NOMO-1 treated with dmso at 0.1 percent for 144 hours (cell line): ENCODE measurements around the gene IFNA8.
"Not testable (repeated sequence)": the region's sequence is repeated elsewhere in the genome, so short reads cannot be mapped to it uniquely, and the experiment has no call there.

Source experiments
- DNase-seq: peaks from one replicate; lab custom pipeline; 2025; ENCODE audit not compliant: unreplicated experiment; lab: John Stamatoyannopoulos, UW

The IFNA8 gene

DNA sequence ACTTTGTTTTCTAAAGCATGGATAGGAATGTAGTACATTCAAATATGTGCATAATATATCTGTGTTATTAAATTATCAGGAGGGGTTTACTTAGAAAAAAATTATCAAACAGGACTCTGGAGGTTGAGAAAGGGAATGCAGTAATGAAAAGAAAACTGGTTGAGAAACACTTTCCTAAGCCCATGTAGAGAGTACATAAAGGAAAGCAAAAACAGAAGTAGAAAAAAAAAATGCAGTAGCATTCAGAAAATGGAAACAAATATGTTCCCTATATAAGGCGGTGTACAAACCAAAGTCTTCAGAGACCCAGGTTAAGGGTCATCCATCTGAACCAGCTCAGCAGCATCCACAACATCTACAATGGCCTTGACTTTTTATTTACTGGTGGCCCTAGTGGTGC lies at the start of gene IFNA8:
Gene IFNA8 (plus strand): TSS at position 301 of the 400 bp plus-strand sequence. CDS start 60 bp downstream, at position 361.
- no peak for DNase-seq

DNA sequence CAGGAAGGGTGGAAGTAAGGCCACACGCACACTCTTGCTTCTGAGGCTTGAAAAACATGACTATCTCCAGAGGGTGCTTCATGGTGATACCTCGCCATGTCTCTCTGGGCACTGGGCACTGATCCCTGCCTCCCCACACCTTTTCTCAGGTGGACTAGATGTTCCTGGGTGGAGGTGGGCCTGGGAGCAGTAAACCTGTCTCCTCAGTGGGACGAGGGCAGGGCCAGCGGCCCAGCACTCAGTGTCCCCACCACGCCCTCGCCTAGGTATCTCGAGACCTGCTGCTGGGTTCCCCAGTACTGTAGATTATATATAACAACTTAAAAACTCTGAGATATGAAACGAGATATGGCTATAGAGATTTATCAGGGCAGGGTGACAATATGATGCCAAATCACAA lies 46.6 kb upstream of the IFNA8 start:
- DNase-seq, result no peak

DNA sequence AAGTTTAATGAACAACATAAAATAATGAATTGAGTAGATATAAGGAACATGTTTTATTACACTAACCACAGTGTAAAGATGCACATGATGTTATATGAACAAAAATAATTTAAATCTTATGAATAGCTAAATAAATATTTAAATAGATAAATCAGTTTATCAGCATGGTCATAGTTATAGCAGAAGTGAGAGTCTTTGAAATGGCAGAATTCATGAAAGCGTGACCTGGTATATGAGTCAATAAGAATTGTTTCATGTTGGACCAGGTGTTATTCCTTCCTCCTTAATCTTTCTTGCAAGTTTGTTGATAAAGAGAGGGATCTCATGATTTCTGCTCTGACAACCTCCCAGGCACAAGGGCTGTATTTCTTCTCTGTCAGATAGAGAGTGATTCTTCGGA lies 41.7 kb upstream of the IFNA8 start:
- DNase-seq, result not testable (repeated sequence)

- no peak for DNase-seq
These were observed 41.0 kb upstream of the IFNA8 start, which contains the start of gene IFNA13 for GRCh38 chr9:21367957-21368356. TSS of gene IFNA13 (minus strand) at chr9:21368057. CDS start at chr9:21368010, 47 bp downstream.

GRCh38 chr9:21371467-21371866 lies 37.5 kb upstream of the IFNA8 start:
- not testable (repeated sequence) for DNase-seq

GRCh38 chr9:21381448-21382339 lies 27.2 kb upstream of the IFNA8 start:
- no peak for DNase-seq

- no peak for DNase-seq
These were observed 25.3 kb upstream of the IFNA8 start for GRCh38 chr9:21383627-21384026.

- DNase-seq, result no peak
These were observed 23.7 kb upstream of the IFNA8 start, which contains the start of gene IFNA2 for GRCh38 chr9:21385131-21385670. TSS of gene IFNA2 (minus strand) at chr9:21385398. CDS start at chr9:21385329, 69 bp downstream.

- DNase-seq, result no peak
These were observed 16.6 kb upstream of the IFNA8 start for GRCh38 chr9:21392270-21392669.

DNA sequence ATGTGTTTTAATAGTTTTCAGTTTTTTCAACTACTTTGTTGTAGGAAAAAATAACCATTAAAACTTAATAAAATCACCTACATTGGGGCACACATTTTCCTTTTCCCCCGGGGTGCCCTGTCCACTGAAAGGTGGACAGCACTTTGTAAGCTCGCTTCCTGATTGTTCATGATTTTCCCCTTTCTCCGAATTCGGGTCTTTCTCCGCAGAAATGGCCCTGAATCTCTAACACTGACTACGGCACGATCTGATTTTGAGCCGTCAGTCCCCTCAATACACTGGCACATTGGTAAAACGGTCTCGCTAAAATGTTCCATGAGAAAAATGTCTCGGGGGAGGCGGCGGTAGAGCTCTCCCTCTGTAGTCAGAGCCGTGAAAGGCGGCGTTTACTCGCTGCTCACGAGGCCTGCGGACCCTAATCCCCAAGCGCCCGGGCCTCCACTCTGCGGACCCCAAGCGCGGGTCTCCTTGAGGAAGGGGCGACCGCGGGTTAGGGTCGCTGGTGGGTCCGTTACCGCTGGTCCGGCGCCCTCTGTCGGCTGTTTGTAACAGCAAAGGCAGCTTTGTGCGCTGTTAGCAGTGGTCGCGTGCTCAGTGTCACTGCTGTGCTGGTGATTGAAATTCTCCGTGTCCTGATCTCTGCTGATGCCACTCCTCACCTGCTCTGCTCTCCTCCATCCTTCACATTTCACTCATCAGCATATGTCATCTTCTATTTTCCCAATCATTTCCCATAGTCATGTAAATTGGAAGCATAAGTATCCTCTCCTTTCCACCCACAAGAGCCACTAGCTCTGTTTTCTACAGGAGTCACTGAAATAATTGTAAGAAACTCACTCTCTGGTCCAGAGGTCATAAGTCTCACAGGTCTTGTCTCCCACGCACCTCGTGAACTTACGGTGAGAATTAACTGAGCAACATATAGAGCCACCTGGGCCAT lies 12.9 kb upstream of the IFNA8 start:
- DNase-seq, result no peak

- DNase-seq, result no peak
These were observed 9.9 kb upstream of the IFNA8 start for GRCh38 chr9:21398955-21399489.

DNA sequence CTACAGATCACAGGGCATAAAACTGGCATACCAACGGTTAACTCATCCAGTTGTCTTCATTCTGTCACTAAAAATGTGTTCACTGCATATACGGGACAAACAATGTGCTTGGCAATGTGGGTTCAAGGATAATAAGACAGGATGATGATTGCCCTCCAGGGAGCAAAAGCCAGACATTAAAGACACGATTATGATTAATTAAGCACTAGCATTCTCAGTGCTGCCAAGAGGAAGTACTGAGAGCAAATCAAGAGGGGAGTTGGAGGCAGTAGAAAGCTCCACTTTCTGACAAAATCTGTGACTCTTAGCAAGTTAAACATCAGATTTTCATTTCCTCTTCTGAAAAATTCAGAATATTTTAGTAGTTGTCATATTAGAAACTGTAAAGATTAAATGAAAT lies 9.0 kb upstream of the IFNA8 start:
- DNase-seq, result no peak

DNA sequence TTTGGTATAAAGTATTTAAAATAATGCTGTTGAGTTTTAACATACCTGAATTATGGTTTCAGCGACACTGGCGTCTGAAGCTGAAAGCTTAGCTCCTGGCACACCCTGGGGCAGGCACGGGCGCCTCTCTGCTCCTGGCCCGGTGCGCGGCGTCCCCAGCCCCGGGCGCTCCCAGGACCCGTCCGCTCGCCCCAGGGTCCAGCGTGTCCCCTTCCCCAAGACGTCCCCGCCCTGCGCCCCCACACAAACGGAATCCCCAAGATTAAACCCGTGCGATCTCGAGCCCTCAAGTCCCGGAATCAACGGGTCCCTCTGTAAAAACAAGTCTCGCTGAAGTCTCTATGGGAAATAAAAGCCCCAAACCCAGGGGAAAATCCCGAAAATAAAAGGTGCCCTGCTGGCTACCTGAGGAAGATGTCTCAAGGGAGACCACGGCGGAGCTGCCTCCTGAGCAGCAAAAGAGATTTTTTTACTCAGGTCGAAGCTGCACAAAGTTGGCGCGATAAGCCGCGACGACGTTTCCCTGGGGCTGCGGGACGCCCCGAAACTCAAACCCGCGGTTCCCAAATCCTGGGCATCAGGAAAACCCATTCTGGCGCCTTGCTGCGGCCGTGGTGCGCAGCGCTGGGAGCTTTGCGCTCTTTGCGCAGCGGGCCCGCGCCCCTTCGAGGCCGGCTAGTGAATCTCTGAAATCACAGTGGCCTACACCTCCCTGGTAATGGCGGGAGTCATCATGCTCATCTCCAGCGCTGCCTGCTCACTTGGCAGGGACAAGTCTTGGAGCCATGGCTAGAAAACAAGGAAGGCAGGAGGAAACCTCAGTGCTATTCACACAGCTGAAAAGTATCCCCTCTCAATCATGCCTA lies 6.3 kb upstream of the IFNA8 start:
- no peak for DNase-seq

DNA sequence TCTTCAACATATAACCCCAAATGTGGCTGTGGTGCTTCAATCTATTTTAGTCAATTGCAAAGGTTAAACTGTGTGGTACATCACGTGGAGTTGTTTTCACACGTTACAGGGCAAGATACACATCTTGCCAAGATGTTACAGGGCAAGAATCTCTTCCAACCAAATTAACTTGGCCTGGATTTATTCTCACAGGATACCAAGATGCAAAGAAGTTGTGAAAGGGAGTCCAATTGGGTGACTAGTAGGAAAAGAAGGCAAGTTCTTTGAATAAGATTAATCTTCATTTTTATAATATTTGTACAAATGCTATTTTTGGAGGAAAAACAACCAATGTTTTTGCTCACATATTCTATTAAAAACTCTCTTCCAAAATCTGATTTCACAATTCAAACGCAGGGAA lies 4.8 kb upstream of the IFNA8 start:
- DNase-seq, result no peak

DNA sequence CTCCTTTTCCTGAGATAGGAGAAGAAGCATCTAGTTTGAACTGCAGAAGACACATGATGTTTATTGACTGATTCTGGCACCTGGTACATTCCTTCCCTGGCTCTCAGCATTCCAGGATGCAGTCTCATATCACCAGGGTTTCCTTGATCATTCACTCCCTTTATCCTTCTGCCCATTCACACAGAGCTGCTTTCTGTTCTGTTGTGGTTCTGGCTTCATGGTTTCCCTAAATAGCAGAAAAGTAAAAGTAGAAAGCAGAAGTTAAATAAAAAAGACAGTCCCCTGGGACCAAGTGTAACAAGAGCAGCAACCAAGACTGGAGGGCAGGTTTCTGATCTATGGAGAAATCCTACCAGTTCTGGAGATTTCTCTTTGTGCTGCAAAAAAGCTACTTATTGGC lies 3.2 kb downstream of the IFNA8 start:
- no peak for DNase-seq

GRCh38 chr9:21413151-21413550 lies 4.2 kb downstream of the IFNA8 start:
- no peak for DNase-seq

GRCh38 chr9:21413624-21414023 lies 4.7 kb downstream of the IFNA8 start:
- DNase-seq, result no peak

DNA sequence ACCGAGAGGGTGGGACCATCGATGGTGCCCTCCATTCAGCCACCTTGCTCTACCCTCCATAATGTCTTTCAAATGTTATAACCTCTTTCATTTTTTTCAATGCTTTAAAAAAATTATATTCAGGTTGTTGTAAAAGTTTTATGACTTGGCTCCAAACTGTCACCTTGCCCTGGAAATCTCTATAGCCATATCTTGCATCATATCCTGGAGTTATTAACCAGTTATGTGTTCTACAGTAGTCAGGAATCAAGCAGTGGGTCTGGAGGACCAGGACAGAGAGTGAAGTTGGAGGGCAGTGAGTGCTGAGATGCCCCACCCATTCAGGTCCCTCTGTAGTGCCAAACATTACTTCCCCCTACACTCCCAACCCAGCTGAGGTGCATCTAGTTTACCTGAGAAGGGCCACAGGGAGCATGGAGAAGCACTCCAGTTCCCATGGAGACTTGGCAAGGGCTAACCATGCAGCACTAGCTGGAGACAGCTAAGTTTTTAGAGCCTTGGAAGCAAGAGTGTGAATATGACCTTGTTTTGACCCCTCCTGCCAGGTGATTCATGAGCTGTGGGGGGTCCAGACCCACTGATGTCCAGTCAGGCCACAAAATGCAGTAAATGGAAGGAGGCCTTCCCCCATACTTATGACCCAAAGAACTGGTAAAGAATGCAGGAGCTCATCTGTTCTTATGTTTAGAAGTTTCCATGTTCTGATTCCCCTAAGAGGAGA lies 5.5 kb downstream of the IFNA8 start:
- DNase-seq, result no peak

GRCh38 chr9:21415493-21416267 lies 6.8 kb downstream of the IFNA8 start:
- DNase-seq, result no peak
